Measurements from ENCODE around the gene HMCN2.

The HMCN2 gene

GRCh38 chr9:130291474-130291873 is 25.9 kb downstream of the HMCN2 start:
- no peak overlapping the region for H3K4me3 ChIP-seq (ENCODE audit: low read depth, low read length)
- no peak for TF ChIP-seq CTCF (IDR thresholded peaks at IDR 0.05; ENCODE audit: insufficient read depth, low read depth, low read length, missing control alignments)
- DNase-seq (ENCODE audit: low read depth): no peak

GRCh38 chr9:130292106-130292505 is 26.5 kb downstream of the HMCN2 start:
- TF ChIP-seq CTCF (IDR thresholded peaks at IDR 0.05; ENCODE audit: insufficient read depth, low read depth, low read length, missing control alignments): no peak
- no peak for DNase-seq (ENCODE audit: low read depth)

GRCh38 chr9:130294664-130295063 is 29.1 kb downstream of the HMCN2 start:
- no peak for DNase-seq (ENCODE audit: low read depth)
- H3K4me3 ChIP-seq (ENCODE audit: low read depth, low read length): no peak overlapping the region
- TF ChIP-seq CTCF (IDR thresholded peaks at IDR 0.05; ENCODE audit: insufficient read depth, low read depth, low read length, missing control alignments): no peak

More at GRCh38 chr9:130292106-130292505, 26.5 kb downstream of the HMCN2 start:
- H3K4me3 ChIP-seq (ENCODE audit: low read depth, low read length): no peak overlapping the region

GRCh38 chr9:130295431-130295830 is 29.9 kb downstream of the HMCN2 start:
- H3K4me3 ChIP-seq (ENCODE audit: low read depth, low read length): no peak overlapping the region
- no peak for TF ChIP-seq CTCF (IDR thresholded peaks at IDR 0.05; ENCODE audit: insufficient read depth, low read depth, low read length, missing control alignments)
- DNase-seq (ENCODE audit: low read depth): no peak

GRCh38 chr9:130295945-130296782 is 30.6 kb downstream of the HMCN2 start:
- no peak for DNase-seq (ENCODE audit: low read depth)
- no peak overlapping the region for H3K4me3 ChIP-seq (ENCODE audit: low read depth, low read length)
- no peak for TF ChIP-seq CTCF (IDR thresholded peaks at IDR 0.05; ENCODE audit: insufficient read depth, low read depth, low read length, missing control alignments)

GRCh38 chr9:130296783-130297055 is 31.2 kb downstream of the HMCN2 start:
- no peak overlapping the region for H3K4me3 ChIP-seq (ENCODE audit: low read depth, low read length)
- no peak for TF ChIP-seq CTCF (IDR thresholded peaks at IDR 0.05; ENCODE audit: insufficient read depth, low read depth, low read length, missing control alignments)
- no peak for DNase-seq (ENCODE audit: low read depth)

GRCh38 chr9:130297371-130297770 is 31.8 kb downstream of the HMCN2 start:
- TF ChIP-seq CTCF (IDR thresholded peaks at IDR 0.05; ENCODE audit: insufficient read depth, low read depth, low read length, missing control alignments): no peak
- DNase-seq (ENCODE audit: low read depth): no peak
- H3K4me3 ChIP-seq (ENCODE audit: low read depth, low read length): no peak overlapping the region

All from GM12865 (cell line).